ENCODE data around the gene CRYBG2. TPM values are rescaled to one million over a fixed set of nuclear protein-coding genes. Genes with fewer than 3 reads are reported as not detected.
"Not testable (repeated sequence)": the region's sequence is repeated elsewhere in the genome, so short reads cannot be mapped to it uniquely, and the experiment has no call there.

Gene CRYBG2
- total RNA-seq, 1 donor from 2014 or later = 7.0 TPM

DNA sequence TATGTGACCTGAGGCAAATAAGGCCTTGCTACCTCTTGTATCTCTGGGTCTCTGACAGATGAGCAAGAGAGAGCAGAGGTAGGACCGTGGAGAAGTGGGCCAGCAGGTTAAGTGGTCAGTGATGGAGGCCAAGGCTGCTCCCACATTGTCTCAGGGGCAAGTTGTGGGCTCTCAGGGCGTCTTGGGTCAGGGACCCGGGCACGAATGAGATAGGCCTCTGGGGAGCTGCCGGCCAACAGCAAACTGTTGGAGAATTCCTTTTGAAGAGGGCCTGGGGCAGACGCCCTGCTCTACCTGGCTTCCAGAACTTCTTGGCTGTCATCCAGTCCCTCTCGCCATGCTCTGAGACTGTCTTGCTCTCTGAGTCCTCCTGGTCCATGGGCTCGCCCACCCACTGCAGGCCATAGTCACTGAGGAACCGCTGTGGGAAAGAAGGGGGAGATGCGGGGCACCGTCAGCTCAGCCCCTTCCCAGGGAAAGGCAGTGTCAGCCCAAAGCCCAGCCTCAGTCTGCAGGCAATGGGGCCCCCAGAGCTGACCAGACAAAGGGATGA lies 59.9 kb downstream of the CRYBG2 start:
- no peak for DNase-seq (ENCODE audit: low spot score)

DNA sequence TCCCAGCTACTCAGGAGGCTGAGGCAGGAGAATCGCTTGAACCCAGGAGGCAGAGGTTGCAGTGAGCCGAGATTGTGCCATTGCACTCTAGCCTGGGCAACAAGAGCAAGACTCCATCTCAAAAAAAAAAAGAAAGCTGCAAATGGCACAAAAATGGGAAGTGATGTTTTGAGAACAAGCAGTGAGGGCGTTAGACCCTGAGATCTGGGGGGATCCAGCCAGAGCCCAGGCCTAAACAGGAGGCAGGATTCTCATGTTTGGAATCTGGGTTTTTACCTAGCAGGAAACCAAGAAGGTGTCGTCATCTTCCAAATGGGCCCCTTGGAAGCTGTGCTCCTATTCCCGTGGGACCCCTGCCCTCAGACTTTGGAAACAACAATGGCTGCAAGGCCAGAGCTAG lies 61.2 kb downstream of the CRYBG2 start:
- not testable (repeated sequence) for DNase-seq (ENCODE audit: low spot score)

DNA sequence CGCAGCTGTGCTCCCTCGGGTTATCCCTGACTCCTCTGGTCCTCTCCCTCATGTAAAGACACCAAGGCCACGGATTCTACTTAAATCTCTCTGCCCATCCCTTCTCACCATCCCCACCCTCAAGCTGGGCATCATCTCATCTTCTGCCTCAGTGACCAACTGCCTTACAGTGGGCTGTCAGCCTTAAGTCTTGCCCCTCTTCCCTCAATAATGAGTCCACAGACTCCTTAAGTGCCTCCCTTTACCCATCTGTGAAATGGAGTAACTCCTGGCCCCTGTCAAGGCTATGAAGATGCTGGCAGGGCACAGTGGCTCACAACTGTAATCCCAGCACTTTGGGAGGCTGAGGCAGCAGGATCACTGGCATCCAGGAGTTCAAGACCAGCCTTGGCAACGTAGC lies 62.0 kb downstream of the CRYBG2 start:
- no peak for DNase-seq (ENCODE audit: low spot score)

DNA sequence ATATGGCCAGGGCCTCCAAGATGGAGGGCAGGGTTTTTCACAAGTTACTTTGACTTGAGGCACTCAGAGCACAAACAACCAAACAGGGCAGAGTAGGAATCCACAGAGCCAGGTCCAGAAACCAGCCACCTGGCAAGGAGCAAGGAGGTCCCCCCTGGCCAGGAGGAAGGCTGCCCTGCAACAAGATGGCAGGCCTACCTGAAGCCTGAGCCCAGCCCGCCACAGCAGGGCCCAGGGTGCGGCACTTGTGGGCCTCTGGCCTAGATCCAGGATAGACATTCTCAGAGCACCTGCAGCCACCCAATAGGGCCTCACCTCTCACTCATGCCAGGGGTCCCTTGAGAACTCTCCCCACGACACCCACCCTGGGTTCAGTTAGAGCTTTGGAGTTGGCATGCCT lies 62.5 kb downstream of the CRYBG2 start:
- no peak for DNase-seq (ENCODE audit: low spot score)

DNA sequence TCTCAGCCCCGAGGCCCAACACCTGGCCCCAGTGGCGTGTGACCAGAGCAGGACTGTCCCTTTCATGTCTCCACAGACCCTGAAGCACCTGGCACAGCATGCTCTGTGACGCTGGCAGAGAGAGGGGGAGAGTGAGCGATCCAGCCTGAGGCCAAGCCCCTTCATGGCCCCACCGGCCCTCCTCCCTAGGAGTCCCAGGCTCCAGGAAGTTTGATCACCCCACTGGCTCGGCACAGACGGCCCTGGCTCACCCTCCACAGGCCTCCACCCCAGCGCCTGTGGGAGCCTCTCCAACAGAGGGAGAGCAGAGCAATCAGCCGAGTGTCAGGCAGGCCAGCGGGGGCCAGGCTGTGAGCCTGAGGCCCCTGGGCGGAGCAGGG lies 63.1 kb downstream of the CRYBG2 start:
- DNase-seq (ENCODE audit: low spot score) = no peak

DNA sequence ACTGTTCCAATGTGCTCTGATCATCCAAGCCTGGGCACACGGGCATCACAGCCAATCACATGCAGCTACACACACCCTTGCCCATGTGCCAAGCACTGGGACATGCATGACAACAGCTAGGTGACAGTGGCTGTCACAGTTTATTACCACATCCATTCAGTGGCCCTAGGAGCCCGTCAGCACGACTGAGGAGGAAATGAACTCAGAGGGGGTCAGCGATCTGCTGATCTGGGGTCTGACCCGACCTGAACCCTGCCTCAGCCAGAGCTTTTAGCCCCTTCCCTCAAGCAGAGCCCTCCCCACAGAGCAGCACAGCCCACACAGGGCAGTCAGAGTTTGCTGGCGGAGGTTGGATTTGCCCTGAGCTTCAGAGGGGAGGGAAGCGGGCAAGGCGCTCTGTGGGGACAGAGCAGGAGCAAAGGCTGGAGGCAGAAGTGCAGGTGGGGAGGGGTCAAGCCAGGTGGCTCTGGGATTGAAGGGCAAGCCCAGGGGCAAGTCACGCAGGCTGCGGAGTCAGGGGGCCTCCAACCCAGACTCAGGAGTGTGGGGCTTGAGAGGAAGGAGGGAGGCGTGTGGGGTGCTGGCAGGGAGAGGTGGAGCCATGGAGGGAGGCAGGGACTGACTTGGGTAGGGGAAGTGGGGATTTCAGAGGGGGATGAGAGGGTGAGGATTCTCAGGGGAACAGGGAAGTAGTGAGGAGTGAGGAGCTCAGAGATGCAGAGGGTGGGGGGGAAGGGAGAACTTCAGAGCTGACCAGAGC lies 63.6 kb downstream of the CRYBG2 start:
- DNase-seq (ENCODE audit: low spot score) = no peak

DNA sequence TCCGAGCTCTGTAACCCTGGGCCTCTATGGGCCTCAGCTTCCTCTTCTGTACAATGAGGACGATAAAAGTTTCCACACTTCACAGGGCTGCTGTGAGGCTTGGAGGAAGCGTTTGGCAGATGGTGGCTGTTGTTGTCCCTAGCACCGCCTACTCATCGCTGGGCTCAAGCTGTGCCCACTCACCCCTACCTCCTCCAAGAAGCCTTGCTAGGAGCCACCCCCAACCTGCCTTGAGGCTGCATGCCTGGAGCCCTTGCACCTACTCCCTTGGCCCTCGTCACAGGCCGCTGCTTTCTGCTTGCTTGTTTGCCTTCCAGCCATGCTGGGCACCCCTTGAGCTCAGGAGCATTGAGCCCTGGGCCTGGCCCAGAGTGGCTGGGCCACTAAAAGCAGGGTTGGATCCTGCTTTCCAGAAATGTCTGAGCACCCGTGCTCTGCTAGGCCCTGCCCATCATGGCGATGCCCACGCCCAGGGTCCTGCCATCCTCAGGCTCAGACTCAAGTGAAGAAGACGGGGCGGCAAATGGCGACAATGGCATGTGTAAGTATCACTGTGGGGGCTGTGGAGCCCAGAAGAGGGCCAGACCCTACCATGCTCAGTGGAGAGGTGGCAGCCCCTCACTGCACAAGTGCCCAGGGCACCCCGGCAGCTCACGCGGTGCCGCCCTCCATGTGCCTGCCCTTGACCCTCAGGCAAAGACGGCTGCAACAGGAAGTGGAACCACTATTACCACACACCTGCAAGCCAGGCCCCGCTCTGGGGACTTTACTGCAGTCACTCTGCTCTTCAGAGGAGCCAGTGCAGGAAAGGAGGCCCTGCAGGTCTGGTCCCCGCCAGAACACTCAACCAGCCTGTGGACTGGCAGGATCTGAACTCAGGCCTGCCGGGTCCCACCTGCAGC lies 64.5 kb downstream of the CRYBG2 start:
- no peak for DNase-seq (ENCODE audit: low spot score)

DNA sequence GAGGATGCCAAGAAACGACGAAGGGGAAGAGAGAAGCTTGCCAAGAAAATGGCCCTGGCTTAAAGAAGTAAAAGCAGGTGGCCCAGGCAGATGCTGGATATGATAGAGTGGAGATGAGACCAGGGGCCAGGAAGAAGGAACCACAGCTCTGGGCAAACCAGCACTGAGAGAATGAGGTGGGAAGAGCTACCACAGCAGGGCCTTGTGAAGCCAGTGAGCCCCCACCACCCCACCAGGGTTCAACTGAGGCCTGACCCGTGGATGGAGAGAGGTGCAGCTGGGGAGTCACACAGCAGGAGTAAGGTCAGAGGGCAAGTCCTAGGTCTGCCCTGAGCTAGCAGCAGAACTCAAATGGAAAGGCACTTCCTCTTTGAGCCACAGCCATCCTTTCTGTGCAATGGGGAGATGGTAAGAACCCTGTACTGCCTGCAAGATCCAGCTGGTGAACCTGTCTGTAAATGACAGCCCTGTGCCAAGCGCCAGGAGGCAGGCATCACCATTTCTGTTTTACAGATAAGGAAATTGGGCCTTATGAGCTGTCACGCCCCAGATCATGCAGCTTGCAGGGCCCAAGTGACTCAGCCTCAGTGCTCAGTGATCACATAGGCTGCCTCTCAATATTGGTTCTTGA lies 65.5 kb downstream of the CRYBG2 start:
- DNase-seq (ENCODE audit: low spot score) = no peak

DNA sequence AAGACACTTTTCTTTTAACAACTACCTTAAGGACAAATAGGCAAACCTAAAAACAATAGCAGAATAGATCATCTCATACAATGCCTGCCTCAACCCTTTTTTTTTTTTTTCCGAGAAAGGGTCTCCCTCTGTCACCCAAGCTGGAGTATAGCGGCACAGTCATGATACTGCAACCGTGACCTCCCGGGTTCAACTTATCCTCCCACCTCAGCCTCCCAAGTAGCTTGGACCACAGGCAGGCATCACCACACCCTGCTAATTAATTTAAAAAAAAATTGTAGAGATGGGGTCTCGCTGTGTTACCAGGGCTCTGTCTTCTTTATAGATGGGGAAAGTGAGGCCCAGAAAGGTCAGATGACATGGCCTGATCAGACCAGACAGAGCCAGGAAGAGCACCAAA lies 66.1 kb downstream of the CRYBG2 start:
- DNase-seq (ENCODE audit: low spot score) = no peak

DNA sequence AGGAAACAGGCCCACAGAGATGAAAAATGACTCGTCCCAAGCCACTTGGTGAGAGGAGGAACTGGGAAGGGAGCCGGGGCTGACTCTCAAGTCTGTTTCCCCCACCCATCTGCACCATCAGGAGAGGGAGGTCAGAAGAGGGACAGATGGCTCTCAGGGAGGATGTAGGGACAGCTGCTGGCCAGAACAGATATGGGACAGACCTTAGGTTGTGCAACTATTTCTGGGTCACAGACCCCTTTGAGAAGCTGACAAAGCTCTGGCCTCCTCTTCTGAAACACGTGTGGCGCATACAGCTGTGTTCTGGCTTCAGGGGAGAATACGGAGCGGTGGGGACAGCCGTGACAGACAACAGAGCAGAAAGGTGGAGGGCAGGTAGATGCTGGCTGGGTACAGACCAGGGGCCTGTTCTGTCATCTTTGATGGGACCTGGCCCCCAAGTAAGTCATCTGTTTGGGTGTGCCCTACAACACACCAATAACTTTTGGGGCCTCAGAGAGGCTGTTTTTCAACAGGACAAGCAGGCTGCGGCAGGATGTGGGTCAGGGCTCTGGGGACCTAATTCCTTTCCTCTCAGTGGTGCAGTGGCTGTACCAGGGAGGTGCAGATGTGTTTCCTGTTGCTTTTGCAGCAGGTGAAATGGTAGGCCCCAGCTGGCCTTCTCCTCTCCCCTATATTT lies 66.8 kb downstream of the CRYBG2 start:
- DNase-seq (ENCODE audit: low spot score) = no peak

DNA sequence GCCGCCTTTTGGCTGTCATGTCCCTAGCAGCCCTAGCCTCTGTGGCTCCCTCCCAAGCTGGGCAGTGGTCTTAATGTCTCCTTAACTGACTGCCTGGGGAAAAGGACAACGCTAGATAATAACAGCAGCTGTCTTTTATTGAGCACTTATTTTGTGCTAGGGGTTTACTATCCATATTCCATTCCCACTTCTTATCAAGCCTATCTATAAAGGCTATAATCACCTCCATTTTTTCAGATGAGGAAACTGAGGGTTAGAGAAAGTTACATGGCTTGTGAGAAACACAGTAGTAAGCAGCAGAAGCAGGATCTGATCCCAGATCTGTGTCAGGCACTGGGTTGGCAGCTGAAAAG lies 67.9 kb downstream of the CRYBG2 start:
- no peak for DNase-seq (ENCODE audit: low spot score)

DNA sequence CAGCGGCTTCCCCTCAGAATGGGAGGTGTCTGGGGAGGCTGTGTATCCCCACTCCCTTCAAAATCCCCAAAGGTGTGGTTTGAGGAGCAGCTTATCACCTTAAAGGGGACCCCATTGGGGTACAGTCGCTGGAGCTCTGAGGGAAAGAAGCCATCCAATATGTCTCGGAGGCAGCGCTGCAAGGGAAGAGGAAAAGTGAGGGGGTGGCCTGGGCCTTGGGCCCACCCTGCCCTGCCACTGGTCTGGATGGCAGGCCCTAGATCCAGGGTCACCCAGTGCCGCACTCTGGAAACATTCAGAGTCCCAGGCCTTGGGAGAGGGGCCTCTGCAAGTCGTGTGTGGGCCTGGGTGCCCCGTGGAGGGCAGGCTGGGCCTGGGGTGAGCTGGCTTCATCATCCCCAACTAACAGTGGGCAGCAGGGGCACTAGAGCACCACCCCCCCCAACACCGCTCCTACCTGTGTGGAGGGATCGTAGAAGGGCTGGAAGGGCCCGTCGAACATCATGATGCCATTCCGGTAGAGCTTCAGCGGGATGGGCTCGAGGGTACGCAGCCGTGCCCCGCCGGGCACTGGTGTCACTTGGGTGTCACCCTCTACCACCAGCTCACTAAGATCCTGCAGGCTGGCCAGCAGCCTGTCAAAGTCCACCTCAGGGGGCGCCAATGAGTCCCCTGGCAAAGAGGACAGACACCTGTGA lies 68.4 kb downstream of the CRYBG2 start:
- no peak for DNase-seq (ENCODE audit: low spot score)

DNA sequence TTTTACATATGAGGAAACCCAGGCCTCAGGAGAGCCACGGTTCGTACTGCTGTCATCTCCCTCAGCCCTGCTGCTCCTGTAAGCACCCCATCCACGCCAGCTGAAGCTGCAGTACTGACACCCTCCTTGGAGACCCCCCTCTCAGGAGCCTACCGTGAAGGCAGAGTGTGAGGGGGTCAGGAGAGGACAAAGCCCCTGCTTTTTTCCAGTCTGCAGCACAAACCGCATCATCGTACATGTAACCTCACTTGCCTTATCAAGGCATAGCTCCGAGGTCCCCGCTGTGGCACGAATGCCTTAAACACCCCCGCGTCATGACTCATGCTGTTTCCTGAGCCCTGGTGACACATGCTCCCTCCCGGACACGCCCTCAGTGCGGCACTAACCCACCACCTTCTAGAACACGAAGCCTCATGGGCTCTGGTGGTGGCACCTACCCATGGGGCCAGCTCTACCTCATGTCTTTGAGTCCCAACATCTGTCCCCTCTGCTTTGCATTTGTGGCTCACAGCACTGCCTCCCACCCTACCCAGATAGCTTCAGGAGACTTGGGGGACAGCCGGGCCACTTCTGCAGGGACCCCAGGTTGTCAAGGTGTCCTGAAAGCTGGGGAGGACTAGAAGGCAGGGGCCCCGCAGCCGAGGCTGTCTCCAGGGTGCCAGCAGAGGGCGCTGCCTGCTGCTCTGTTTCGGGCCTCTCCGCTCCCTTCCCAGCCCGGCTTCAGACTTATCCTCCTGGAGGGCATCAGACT lies 69.2 kb downstream of the CRYBG2 start:
- DNase-seq (ENCODE audit: low spot score) = peak; percentile 57

DNA sequence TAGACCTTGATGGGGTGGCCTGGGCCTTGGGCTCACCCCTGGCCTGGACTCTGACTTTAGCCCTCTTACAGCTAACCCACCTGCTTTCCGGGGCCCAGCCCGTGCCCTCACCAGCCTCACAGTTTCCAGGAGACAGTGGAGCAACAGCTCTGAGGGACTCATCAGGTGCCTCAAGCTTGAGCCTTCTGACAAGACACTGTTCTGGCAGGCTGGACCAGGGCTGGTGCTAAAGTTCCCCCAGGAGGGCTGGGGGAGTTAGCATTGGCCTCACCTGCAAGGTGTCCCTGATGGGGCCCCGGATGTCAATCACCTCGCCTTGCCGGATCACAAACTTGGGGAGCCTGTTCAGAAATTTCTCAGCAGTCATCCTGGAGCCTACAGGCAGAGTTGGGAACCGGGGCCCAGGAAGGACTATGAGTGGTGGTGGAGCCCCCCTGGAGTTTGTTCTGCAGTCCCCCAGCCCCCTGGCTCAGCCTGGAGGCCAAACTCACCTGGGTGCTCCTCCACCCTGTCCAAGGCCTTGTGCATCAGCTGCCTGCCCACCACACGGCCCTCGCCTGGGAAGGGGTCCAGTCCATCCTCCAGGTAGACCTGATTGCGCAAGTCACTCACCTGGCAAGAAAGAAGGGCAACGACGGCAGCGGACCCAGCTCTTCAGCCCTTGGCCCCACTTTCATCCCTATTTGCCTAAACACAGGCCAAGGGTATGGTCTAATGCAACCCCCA lies 69.9 kb downstream of the CRYBG2 start:
- DNase-seq (ENCODE audit: low spot score) = no peak

DNA sequence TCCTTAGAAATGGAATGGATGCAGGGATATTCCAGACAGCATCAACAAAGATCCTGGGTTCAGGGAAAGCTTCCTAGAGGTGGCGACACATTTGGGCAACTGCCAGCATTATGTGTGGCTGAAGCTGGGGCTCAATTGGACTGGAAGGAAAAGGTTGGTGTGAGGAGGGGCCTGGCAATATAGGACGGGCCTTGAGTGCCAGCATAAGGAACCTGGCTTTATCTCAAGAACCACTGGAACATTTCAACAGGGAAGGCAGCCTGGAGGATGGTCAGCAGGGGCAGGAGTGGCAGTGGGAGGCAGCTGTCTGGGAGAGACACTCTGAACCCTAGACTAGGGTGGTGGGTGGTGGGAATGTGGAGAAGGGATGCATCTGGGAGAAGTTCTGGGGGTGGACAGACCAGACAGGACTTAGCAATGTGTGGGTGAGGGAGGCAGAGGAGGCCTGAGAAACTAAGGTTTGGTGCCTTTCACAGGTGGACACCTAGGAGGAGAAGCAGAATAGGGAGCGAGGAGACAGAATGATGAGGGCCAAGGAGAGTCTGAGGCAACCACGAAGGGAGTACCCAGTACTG lies 70.6 kb downstream of the CRYBG2 start:
- DNase-seq (ENCODE audit: low spot score) = no peak

DNA sequence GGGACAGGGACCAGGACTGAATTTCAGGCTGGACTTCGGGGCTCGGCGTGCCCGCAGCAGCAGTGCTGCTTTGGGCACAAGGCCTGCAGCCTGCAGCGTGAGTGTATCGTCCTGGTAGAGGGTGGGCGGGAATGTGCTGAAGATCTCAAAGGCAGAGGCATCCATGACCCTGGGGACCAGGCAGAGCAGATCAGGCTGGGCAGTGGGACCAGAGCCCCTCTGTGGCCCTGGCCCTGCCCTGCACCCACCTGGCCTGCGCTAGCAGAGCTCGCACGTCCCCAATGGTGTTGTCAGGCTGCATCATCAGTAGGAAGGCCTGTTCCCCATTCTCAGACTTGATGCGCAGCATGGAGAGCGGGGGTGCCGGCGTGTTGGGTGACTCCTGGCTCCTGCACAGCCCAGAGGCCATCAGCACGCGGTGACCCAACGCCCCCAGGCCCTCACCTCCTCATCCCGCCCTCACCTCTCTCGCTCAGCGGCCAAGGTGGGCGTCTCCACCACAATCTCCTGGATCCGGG lies 71.5 kb downstream of the CRYBG2 start:
- no peak for DNase-seq (ENCODE audit: low spot score)

DNA sequence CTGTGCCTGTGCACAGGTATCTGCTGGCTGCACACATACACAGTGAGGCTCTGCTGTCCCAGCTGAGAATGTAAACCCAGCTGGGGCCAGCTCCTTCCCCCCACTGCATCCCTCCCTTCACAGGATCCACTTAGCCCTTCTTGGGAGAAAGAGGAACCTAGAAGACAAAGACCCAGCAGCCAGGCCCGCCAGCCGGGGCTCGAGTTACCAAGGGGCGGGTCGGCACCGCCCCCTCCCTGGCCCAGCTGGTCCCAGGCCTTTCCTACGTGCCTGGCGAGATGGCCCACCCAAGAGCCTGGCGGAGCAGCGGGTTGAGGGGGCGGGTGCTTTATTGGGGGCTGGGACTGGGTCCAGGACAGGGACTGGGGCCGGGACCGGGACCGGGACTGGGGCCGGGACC lies 72.0 kb downstream of the CRYBG2 start:
- peak; percentile 70 for DNase-seq (ENCODE audit: low spot score)

DNA sequence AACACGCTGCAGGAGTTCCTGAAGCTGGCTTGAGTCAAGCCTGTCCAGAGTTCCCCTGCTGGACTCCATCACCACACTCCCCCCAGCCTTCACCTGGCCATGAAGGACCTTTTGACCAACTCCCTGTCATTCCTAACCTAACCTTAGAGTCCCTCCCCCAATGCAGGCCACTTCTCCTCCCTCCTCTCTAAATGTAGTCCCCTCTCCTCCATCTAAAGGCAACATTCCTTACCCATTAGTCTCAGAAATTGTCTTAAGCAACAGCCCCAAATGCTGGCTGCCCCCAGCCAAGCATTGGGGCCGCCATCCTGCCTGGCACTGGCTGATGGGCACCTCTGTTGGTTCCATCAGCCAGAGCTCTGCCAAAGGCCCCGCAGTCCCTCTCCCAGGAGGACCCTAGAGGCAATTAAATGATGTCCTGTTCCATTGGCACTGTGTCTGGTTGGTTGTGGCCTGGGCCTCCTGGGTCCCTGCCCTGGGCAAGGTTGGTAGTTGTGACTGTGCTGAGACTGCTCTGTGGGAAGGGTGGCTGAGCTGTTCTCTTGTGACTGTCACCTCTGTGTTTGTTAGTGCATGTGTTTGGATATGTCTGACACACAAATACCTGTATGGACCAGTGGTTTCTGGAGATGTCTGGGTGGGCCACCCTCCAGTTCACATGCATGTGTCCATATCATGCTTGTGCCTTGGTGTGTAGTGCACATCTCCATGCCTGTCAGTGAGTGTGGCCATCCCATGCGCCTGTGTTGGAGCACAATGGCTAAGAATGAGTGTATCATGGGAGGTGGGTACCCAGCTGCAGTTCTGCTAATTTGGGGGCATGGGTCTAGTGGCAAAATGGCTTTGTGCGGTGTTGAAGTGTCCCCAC lies 72.6 kb downstream of the CRYBG2 start:
- DNase-seq (ENCODE audit: low spot score) = no peak
